Stimulated activated CD4-positive, alpha-beta T cell treated with anti-CD3 and anti-CD28 coated beads, TNF-alpha, amount 100 ng/mL, for 48 hours (primary cell): ENCODE results near the gene ATP11A.

ENCODE experiments used
- DNase-seq, 3 donors: peaks; one replicate each; pipeline ENCODE4 v3.0.0-alpha.2; 2020; ENCODE audit warnings: low read depth in 3 of 3

ATP11A gene

GRCh38 chr13:112904436-112904960 lies 214.7 kb downstream of the ATP11A start:
- no peak for DNase-seq

- DNase-seq = no peak
These were observed 215.2 kb downstream of the ATP11A start for GRCh38 chr13:112905086-112905485.

GRCh38 chr13:112905619-112905989 lies 215.8 kb downstream of the ATP11A start:
- no peak for DNase-seq

GRCh38 chr13:112905990-112906641 lies 216.3 kb downstream of the ATP11A start:
- no peak for DNase-seq

- DNase-seq = no peak
These were observed 217.4 kb downstream of the ATP11A start for GRCh38 chr13:112907286-112907685.

GRCh38 chr13:112907871-112908331 lies 218.1 kb downstream of the ATP11A start:
- no peak for DNase-seq

GRCh38 chr13:112908342-112908741 lies 218.5 kb downstream of the ATP11A start:
- no peak for DNase-seq

- DNase-seq = no peak
These were observed 220.2 kb downstream of the ATP11A start for GRCh38 chr13:112910016-112910415.

GRCh38 chr13:112910616-112911280 lies 220.9 kb downstream of the ATP11A start:
- DNase-seq = no peak

GRCh38 chr13:112911285-112911701 lies 221.5 kb downstream of the ATP11A start:
- DNase-seq = no peak

- DNase-seq = no peak
These were observed 222.0 kb downstream of the ATP11A start for GRCh38 chr13:112911883-112912282.

GRCh38 chr13:112912726-112913440 lies 223.0 kb downstream of the ATP11A start:
- no peak for DNase-seq

GRCh38 chr13:112916296-112916695 lies 226.5 kb downstream of the ATP11A start:
- DNase-seq = no peak

- DNase-seq = no peak
These were observed 227.3 kb downstream of the ATP11A start for GRCh38 chr13:112917056-112917664.

- no peak for DNase-seq
These were observed 227.9 kb downstream of the ATP11A start for GRCh38 chr13:112917737-112918136.

GRCh38 chr13:112918266-112918665 lies 228.4 kb downstream of the ATP11A start:
- DNase-seq = no peak

- no peak for DNase-seq
These were observed 228.9 kb downstream of the ATP11A start for GRCh38 chr13:112918746-112919145.

- DNase-seq = no peak
These were observed 234.1 kb downstream of the ATP11A start for GRCh38 chr13:112923962-112924361.

GRCh38 chr13:112924365-112924764 lies 234.5 kb downstream of the ATP11A start:
- no peak for DNase-seq

GRCh38 chr13:112926003-112926402 lies 236.2 kb downstream of the ATP11A start:
- no peak for DNase-seq

- no peak for DNase-seq
These were observed 237.2 kb downstream of the ATP11A start for GRCh38 chr13:112926993-112927392.
